NCI-H2227 (cell line): ENCODE results near the gene TNS1.
A peak's percentile ranks its signal among the peaks of the same experiment; 100 is the strongest.

Source experiments
- DNase-seq: peaks from one replicate; lab custom pipeline; 2025; ENCODE audit not compliant: unreplicated experiment; lab: John Stamatoyannopoulos, UW

Gene TNS1

DNA sequence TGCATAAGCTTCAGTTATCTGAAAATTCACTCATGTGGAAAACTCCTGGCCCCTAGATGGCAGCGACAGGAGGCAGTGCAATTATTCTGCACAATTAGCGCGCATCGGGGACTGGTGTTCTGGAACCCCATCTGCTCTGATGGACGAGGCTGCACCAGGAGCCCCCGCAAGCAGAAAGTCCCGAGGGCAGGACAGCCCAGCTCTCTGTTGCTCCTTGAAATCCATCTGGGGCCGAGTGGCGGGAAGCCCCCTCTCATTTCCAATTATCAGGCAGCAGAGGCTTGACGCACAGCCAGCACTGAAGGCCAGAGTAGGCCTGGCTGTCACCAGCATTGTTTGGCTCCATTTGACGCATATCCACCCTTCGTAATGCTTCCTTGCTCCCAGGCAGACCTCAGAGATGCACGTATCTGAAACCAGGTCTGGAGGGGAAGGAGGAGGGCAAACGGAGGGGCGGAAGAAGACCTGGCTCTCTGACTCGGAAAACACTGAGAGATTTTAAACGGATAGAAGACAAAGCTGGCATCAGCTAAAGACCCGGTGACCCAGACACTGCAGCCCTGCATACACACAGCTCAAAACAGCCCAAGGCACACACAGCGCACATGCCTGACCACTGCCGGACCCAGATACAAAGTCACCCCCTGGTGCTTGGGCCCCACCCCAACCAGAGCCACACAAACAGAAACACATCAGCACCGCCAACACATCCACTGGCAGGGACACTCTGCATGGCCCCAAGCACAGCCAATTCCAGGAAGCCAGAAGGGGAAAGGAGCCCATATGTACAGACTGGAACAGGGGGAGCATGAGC is 69.8 kb downstream of the TNS1 start:
- DNase-seq: peak; percentile 71

DNA sequence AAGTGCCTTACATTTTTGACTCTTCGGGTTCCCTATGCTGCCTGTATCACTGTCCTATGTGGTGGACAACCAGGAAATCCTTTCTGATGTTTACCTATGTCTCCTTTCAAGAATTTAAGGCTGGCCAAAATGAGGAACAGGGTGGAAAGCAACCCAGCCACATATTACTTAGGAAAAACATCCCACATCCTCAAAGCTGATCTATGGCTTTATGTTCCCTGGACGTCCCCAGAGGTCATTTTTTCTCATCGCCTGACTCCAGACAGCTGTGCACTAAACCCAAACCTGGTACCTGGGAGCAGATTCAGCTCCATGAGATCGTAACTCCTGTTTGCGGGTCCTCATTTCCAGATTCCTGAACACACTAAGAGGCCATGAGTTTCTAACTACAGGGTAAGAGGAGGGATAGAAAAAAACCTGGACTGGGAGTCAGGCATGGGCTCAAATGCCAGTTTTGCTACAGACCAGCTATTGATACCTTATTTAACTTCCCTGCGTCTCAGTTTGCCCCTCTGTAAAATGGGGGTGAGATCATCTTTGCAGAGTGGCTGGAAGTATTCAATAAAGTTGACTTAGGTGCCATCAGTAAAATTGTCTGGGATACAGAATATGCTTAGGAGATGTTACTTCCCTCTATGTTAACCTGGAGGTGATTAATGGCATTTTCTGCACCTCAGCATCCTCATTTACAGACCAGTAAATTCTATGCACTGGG is 70.8 kb downstream of the TNS1 start:
- no peak for DNase-seq

DNA sequence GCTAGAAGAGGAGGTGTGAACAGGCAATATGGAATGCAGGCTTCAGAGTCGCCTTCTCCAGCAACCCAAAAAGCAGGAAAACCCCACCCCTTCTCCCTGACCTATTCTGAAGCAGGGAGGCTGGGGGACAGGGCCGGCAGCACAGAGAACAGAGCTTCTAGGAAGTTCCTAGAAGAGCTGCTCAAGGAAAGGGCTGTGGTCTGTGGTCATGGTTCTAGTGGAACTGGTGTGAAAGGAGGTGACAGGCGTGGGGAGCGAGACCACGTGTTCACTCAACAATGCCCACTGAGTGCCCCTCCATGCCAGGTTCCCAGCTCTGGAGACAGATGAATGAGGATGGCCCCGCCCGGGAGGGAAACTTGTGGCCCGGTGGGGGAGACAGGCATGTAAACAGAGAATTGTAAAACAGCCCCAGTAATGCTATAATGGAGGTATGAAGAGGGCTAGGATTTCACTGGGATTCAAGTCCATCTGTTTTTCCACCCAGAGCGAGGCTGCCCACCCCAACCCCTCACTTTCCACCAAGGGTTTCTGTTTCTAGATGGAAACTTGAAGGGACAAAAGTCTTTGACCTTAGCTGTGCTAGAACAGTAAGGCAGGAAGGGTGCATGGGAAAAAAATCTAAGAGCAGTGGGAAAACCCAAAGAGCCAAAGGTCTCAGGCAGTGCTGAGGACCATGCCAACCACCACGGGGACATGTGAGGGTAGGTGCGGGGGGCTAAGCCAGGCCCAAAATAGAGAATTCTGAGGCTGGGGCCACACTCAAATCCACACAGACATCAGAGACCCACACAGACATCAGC is 71.8 kb downstream of the TNS1 start:
- no peak for DNase-seq

DNA sequence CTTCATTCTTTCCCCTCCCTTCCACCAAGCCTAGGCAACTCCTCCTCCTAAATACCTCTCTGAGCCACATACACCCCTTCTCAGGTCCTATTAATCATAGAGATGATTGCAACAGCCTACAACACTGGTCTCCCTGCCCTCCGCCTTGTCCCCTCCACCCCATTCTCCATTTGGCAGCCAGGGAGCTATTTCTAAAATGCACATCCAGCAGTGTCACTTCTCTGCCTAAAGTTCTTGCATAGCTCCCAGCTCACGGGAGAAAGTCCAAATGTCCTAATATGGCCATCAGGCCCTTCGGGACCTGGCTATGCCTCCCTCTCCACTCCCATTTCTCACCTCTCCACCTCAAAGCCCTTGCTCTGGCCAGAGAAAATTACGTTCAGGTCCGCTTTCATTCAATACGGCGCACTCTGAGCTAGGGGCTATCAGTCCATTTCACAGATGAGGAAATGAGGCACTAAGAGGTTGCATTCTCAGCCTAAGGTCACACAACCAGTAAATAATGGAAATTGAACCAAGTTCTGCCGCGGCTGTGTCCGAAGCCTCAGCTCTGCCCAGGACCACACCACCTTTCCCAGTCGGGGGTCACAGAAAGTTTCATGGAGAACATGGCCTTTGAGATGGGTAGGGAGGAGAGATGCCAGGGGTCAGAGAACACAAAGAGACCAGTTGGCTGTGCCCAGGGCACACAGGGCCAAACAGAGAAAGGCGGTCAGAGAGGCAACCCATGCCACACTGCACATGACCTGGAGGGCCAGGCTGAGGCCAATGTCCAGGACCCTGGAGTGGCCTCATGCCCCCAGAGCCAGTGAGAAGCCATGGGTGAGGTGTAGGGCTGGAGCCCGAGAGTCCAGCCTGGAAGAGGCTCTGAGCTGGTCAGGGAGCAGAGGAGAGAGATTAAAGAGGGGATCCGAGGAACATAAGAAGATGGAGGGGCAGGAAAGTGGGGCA is 72.8 kb downstream of the TNS1 start:
- DNase-seq: no peak

DNA sequence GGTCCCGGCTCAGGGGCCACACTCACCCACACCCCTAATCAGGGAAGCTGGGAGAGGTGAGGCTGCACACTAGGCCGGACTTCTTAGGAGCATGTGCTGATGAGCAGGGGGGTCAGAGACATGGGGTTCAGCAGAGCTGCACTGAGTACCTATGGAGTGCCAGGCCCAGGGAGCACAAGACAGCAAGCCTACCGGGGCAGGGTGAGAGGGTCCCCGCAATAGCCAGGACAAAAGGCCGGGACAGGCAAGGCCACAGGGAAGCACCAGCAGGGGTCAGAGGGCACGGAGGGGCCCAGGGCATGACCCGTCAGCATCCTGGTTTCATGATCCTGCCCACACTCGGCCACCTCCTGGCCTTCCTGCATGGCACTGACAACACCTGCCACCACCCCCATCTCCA is 73.5 kb downstream of the TNS1 start:
- no peak for DNase-seq

DNA sequence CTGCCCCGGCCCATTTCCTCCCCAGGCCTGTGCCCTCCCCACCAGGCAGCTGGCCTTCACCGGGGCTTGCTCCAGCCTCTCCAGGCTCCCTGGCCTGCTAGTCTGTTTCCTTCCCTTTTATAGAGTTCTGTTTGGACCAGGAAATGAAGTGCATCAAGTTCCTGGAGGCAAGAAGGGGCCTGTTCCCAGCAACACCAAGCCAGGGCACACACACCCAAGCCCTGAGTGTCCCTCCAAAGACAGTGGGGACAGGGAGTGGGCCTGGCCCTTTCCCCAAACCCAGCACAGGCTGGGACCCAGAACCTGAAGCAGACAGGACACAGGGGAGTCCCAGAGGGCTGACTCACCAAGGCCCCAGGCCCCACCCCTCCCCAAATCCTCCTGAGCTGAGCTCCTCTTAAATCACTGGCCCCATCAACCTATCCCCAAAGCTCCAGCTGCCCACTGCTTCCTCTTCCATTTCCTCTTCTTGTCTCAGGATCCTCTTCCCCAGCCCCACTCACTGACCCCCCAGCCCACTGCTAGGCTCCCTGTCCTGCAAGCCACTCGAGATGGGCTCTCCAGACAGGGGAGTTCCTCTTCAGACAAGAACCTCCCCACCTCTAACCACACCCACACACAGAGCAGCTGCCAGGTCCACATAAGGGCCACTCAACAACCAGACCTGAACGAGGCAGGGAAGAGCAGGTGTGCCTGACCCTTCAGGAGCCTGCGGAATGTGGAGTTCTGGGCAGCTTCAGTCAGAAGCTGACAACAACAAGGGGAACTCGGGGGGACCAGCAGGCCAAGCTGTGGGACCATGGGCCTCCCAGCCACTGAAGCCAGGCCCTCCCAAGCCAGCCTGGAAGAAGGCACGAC is 74.2 kb downstream of the TNS1 start:
- DNase-seq: no peak

DNA sequence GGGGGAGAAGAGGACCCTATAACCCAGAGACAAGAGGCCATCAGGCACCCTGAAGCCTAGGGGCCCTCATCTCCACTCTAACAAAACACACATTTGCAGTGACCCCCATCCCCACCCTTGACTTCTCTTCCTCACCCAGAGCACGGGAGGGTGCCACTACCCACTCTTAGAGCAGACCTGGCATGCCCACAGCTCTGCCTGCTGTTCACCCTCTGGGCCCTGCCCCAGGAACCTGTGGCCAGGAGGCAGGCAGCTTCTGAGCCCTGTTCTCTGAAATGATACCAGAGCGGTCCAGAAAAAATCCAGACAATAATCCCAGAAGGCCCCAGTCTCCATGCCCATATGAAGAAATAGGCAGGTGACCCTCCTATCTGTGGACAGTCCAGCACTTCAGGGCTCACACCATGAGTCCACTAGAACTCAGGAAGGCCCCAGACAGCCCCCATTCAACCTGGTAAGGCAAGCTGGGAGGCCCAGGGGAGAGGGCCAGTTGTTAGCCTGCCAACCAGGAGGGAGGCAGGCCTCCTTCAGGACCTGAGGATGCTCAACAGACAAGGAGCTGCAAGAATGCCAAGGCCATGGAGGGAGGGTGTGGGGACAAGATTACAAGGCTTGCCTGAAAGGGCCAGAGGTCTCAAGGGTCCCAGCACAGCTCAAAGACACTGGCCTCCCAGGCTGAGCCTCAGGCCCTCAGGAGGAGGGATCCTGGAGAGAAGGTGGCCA is 75.0 kb downstream of the TNS1 start:
- no peak for DNase-seq

DNA sequence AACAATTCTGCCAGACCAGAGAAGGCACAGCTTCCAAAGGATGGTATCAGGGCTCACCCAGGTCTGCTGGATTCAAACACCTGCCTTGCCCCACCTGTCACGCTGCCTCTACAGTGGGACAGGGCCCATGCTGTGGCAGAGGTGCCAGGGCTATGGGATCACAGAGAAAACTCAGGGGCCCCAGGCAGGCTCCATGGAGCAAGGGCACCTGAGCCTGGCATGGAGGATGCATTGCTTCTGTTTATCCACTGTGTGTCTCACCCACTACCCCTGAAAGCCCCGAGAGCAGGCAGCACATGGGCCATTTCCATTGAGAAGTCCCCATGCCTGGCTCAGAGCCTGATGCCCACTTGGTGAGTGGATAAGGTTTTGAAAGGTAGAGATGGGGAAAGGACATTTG is 76.0 kb downstream of the TNS1 start:
- DNase-seq: no peak

DNA sequence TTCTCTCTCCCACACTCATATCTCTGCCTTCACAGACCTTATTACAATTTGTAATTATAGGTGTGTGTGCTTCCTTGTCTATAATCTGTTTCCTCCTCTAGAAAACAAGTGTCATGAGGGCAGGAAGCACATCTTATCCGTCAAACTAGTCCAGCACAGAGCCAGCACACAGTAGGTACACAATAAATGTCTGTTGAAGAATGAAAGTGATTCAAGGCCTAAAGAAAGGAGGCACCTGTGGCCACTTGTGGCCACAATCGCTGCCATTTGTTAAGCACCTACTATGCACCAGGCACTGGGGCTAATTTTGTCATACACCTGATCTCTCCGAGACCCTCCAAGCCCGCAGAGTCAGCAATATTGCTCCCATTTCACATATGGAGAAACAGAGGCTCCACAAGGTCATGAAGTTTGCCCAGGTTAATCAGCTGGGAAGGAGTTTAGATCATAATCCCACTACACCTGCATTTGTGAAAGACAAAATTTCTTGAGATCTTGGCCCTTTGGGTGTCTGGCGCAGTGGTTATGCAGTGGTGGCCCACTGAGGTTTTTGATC is 78.4 kb downstream of the TNS1 start:
- DNase-seq: no peak

DNA sequence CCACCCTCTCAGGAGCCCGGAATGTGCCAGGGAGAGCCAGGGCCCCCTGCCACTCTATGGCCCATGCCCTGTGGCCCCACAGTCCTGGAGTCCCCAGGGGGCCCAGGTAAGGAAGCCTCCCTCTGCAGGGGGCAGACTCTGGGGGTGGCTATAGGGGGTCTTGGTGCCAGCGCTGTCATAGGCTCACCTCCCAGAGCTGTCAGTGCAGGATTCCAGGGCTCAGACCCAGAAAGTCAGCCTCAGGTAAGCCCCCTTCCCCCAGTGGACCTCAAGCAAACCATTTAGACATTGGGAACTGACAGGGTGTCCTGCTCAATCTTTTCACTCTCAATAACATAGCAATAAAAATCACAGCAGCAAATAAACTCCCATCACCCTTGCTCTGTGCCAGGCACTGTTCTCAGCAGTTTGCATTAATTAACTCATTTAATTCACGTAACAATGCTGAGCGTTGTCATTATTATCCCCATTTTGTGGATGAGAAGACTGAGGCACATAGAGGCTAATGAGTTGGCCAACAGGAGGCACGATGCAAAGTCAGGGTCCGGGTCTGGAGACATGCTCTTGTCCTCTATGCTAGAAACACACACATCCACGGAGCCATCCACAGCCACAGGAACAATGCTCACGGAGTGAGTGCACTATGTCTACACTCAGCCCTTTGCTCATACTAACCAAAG is 79.6 kb downstream of the TNS1 start:
- DNase-seq: no peak

DNA sequence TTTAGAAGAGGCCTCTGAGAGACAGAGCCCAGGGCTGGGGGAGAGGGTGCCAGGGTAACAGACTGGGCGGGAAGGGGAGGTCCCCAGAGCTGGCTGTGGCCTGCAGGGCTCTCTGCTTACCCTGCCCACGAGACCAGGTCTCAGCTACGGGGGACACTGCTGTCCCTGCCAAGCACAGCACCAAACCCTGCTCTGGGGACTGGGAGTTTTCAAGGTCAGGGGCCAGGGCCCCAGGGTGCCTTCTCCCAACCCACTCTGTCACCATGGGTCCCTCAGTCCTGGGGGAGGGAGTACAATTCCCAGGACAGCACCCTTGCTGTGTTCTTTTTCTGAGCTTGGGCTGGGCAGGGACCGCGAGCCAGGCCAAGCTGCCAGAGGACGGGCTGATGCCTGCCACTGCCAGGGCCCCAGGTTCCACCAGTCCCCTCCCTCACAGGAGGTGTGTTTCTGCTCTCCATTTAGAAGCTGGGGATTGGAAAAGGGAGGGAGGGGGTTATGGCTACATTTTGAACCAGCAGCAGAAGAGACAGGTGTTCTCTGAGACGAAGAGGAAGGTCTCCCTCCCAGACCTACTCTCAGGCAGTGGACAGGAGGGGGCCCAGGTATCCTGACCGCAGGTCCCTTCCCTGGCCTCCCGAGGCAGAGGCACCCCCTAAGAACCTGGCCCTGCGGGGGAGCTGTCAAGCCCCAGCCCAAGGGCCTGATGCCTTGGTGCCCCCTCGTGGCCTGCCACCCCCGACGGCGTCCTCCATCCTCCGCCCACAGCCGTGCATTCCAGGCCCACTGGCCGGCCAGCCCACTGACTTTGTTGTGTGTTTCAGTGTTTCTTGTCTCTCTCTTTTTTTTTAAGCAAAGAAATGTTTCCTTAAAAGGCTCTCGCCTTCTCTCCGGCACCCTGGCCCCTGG is 80.4 kb downstream of the TNS1 start:
- no peak for DNase-seq

DNA sequence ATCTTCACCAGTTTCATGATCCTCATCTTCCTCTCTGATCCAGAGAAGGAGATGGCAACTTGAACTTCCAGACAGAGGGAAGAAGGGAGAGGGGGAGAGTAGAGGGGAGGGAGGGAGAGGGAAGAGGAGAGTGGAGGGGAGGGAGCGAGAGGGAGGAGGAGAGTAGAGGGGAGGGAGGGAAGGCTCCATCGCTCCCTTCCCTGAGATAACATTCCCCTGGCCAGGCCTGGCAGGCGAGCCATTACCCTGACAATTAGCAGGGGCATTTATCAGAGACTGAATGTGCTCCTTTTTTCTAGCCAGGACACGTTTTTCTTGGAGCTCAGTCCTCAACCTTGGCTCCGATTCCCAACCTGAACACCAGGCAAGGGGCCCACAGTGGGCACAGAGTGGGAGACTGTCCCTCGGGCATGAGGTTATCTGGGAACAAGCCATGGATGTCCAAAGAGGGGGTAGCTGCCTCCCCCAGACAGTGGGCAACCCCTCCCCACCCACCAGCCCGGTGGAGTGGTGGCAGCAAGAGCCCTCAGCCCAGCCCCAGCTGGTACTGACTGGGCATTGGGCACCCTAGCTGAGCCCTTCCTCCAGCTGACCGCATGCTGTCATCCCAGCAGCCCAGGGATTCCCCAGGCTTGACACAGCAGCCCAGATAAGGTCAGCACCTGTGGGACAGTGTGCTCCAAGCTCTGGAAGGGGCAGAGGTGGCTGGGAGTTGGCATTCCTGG is 81.8 kb downstream of the TNS1 start:
- peak; percentile 26 for DNase-seq

DNA sequence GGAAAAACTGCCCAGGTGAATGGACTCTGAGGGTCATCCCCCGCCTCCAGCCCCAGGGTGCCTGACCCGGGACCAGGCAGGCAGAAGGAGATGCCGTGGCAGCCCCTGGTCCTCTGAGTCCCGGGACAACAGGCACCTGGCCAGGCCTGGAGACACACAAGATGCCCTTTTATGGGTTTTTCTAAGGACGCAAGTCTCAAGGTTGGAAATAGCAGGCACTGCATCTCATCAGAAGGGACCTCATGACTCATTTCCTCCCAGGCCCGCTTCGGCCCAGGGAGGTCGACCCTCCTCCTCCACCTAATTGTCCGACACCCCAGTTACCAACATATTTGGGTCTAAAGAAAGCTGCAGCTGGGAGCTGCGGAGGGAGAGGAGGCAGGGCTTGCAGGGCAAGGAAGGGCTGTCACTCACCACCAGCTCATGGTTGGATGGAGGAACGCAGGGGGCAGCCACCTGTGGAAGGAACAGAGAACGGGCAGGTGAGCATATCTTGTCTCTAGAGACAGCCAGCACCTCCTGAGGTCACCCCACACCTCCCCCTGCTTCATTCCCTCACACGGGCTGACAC is 82.9 kb downstream of the TNS1 start:
- DNase-seq: no peak

DNA sequence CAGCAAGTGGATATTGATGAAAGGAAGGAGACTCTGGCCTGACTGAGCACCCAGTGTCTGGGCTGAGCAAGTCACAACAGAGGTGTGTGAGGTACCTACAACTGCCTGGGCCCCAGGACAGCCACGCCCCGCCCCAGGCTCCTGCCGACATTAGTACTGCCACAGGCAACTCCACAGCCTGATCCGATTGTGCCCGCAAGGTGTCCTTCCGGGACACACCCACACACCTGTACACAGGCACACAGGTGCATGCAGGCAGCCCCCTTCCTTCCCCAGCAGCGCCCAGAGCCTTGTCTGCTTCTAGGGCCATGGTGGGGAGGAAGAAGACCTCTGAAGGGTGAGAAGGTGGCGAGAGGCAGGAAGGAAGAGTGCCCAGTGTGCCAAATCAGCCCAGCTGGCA is 83.6 kb downstream of the TNS1 start:
- no peak for DNase-seq

DNA sequence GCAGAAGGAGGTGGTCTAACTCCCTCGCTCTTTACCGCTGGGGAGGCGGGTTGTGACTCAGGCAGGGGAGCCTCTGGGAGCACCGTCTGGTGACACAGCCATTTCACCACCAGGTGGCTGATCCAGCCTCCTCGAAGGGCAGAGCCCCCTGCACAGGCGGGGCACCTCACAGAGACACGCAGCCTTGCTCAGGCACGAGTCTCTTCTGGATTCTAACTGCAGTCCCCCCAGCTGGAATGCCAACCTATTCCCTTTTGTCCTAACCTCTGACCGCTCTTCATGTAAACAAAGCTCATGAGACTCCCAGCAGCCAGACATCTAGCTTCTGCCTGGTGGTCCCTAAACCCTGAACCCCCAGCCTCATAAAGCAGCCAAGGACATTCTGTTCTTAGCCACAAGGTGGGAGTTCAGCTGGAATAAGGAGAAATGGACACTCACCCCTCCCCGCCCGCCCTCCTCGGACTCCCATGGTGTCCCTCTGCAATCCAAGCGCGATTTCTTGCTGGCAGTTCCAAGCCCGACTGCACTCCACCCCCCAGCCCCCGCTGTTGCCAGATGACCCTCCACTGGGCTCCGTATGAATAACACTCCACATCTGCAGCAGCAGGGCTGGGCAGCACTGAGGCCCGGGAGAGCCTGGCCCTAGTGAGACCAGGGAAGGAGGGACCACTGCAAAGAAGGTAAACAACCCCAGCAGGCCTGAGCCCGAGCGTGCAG is 84.3 kb downstream of the TNS1 start:
- DNase-seq: peak; percentile 49
